Thoracic aorta (tissue), 2 donors: ENCODE measurements around the gene NT5E. TPM values are rescaled to one million over a fixed set of nuclear protein-coding genes. Genes with fewer than 3 reads are reported as not detected.
A peak's percentile ranks its signal among the peaks of the same experiment; 100 is the strongest.

Experiments
- ATAC-seq: fragments of 150-250 bp; one replicate; pipeline ENCODE4 v1.8.0; 2017; ENCODE audit warnings: low read depth; ENCODE audit not compliant: insufficient number of reproducible peaks, low FRiP score
- DNase-seq: peaks from one replicate; pipeline ENCODE4 v3.0.0-alpha.2; 2020; ENCODE audit warnings: low spot score
- H3K27ac ChIP-seq, 2 donors: fragments of 200-600 bp; sonication (generic); 1 replicate in 1 of 2; 2 replicates in 1 of 2; pipeline ENCODE4 v1.5.1; 2016; ENCODE audit warnings: mild to moderate bottlenecking in 2 of 2, moderate library complexity in 2 of 2
- H3K27me3 ChIP-seq: fragments of 200-600 bp; sonication (generic); replicated peaks from 2 replicates; pipeline ENCODE4 v1.6.0; 2016; ENCODE audit warnings: mild to moderate bottlenecking; ENCODE audit not compliant: insufficient read depth
- H3K36me3 ChIP-seq: fragments of 200-600 bp; sonication (generic); one replicate; pipeline ENCODE4 v1.5.1; 2016
- H3K4me1 ChIP-seq, 2 donors: fragments of 200-600 bp; sonication (generic); 1 replicate in 1 of 2; 2 replicates in 1 of 2; pipeline versions ENCODE4 v1.5.1 to v1.6.0; 2016; ENCODE audit warnings: low read depth in 2 of 2, mild to moderate bottlenecking in 1 of 2; ENCODE audit not compliant: control insufficient read depth in 1 of 2
- H3K4me3 ChIP-seq: fragments of 200-600 bp; sonication (generic); 2 replicates; pipeline ENCODE4 v1.5.1; 2016; ENCODE audit warnings: mild to moderate bottlenecking
- H3K9me3 ChIP-seq: fragments of 200-600 bp; sonication (generic); 2 replicates; pipeline ENCODE4 v1.5.1; 2016
- total RNA-seq, 2 donors: library from RNA; depleted of rRNA; stranded (reverse); fragments of >200 nt; gene quantifications; one replicate each; pipeline versions ENCODE4 v1.1.0 to v1.2.3, GENCODE V29; 2016
- TF ChIP-seq, protein P1 (sequence below): fragments of 200-600 bp; sonication (generic); IDR thresholded peaks from one replicate; pipeline ENCODE4 v1.5.1; 2019; ENCODE audit warnings: antibody characterized with exemption

The NT5E gene
- total RNA-seq, 2 donors from 2014 or later: 47.4 to 57.4 TPM

DNA sequence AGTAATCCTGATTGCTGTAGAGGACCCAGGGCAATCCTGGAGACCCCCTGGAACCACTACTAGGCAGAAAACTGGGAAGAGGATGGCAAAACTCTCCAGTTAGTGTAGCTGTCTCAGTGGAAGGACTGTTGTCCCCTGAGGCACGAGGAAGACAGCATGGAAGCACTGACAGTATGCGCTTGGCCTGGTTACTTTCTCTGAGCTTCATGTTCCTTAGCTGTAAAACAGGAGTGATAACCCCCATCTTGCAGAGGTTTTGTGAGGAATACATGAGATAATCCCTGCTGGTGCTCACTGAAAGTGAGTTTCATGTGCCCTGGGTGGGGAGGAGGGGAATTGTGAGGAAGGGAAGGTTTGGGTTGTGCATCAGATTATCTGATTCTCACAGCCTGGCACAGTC lies 3.2 kb downstream of the NT5E start:
- peaks cover 6 to 47% of the 10 kb centered on the region in 2 donors for H3K4me1 ChIP-seq
- no peaks in the 10 kb centered on the region for H3K9me3 ChIP-seq
- no peaks in the 10 kb centered on the region for H3K36me3 ChIP-seq
- H3K4me3 ChIP-seq: no peak overlapping the region
- H3K27me3 ChIP-seq: no peaks in the 10 kb centered on the region
- no peak overlapping the region for H3K27ac ChIP-seq
- ATAC-seq (no peak), DNase-seq (no peak)
- TF ChIP-seq, protein P1, sequence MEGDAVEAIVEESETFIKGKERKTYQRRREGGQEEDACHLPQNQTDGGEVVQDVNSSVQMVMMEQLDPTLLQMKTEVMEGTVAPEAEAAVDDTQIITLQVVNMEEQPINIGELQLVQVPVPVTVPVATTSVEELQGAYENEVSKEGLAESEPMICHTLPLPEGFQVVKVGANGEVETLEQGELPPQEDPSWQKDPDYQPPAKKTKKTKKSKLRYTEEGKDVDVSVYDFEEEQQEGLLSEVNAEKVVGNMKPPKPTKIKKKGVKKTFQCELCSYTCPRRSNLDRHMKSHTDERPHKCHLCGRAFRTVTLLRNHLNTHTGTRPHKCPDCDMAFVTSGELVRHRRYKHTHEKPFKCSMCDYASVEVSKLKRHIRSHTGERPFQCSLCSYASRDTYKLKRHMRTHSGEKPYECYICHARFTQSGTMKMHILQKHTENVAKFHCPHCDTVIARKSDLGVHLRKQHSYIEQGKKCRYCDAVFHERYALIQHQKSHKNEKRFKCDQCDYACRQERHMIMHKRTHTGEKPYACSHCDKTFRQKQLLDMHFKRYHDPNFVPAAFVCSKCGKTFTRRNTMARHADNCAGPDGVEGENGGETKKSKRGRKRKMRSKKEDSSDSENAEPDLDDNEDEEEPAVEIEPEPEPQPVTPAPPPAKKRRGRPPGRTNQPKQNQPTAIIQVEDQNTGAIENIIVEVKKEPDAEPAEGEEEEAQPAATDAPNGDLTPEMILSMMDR: no peak

DNA sequence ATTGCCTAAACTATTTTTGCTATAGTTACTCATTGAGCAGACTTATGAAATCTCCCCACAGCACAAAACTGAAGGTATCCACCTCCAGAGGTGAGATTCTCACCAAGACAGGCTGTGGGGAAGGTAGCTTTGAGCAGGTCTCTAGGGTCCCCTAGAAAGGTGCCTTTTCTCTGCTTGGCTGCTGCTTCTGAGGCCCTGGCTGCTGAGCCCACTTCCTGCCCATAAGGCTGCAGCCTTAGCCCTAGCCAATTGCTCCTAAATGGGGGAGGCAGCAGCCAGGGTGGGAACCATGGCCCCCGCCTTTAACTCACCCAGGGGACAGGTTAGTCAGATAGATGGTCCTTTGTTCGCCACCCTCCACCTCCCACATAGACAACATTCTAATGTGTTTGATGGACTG lies 3.6 kb downstream of the NT5E start:
- no peak overlapping the region for H3K4me3 ChIP-seq
- no peaks in the 10 kb centered on the region for H3K36me3 ChIP-seq
- no peak overlapping the region for H3K27ac ChIP-seq
- TF ChIP-seq, protein P1: no peak
- no peaks in the 10 kb centered on the region for H3K9me3 ChIP-seq
- ATAC-seq: no peak
- H3K4me1 ChIP-seq: peaks cover 10 to 47% of the 10 kb centered on the region in 2 donors
- no peaks in the 10 kb centered on the region for H3K27me3 ChIP-seq
- DNase-seq: no peak

DNA sequence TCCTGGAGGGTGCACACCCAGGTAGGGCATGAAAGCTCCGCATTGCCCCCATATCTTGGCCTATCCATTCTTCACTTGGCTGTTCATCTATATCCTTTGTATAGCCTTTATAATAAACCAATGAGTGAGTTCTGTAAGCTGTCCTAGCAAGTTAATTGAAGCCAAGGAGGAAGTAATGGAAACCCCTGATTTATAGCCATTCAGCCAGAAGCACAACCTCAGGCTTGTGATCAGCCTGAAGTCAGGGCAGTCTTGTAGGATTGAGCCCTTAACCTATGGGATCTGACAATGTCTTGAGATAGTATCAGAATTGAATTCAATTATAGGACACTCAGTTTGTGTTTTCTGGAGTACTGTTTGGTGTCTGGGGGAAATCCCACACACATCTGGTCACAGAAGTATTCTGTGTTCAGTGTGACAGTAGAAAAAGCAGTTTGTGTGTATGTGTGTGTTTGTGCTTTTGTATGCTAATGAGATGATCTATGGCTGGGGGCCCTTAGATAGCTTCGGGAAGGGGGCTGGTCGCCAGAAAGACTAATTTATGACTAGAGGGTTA lies 5.7 kb downstream of the NT5E start:
- Histone ChIP-seq H3K27ac (peak overlapping the region in 1 of 2 donors; percentile 18), H3K4me3 (no peak overlapping the region), H3K27me3 (no peaks in the 10 kb centered on the region), H3K9me3 (no peaks in the 10 kb centered on the region), H3K36me3 (no peaks in the 10 kb centered on the region), H3K4me1 (peaks cover 18 to 63% of the 10 kb centered on the region in 2 donors)
- ATAC-seq (no peak), DNase-seq (no peak)
- TF ChIP-seq, protein P1: no peak

DNA sequence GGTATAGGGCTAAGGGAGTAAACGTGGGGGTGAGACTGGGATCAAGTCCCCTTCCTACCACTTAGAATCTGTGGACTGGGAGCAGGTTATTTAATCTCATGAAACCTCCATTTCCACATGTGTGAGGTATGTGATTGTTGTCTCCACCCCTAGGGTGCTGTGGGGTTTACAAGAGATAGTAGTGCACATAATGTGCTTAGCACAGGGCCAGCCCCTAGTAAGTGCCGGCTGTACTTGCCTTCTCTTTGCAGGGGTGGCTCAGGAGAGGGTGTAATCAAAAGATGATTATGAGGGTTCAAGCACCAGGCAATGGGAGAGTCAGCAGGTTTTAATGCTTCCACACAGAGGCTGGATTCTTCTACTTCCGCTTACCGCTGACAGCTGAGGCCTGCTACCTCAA lies 6.9 kb downstream of the NT5E start:
- Histone ChIP-seq H3K4me1 (peaks cover 31 to 72% of the 10 kb centered on the region in 2 donors), H3K27ac (peak overlapping the region; percentile 79 to 88)
- no peak for DNase-seq

DNA sequence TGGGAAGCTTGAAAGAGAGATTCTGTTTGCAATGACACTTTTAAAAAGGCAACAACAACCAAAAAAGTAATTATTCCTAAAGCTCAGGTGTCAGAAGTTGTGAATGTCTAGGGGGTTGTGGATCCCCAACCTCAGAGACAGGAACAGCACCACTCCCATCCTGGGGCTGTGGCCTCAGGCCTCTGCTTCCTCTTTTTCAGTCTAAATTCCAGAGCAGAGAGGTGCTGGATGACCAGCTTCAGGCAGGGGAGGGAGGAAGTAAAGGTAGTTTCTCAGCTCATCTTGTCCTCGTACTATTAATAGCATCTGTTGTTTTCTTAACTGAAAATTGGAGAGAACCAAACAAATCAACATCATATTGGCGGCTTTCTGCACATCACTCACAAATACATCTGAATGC lies 8.3 kb downstream of the NT5E start:
- Histone ChIP-seq H3K4me1 (peaks cover 39 to 72% of the 10 kb centered on the region in 2 donors), H3K27me3 (no peaks in the 10 kb centered on the region), H3K9me3 (no peaks in the 10 kb centered on the region), H3K36me3 (no peaks in the 10 kb centered on the region), H3K27ac (peak overlapping the region; percentile 79 to 88), H3K4me3 (no peak overlapping the region)
- ATAC-seq: no peak
- DNase-seq: no peak
- TF ChIP-seq, protein P1: no peak

More for the DNA sequence above, 6.9 kb downstream of the NT5E start:
- ATAC-seq: no peak
- no peaks in the 10 kb centered on the region for H3K9me3 ChIP-seq
- no peak overlapping the region for H3K4me3 ChIP-seq
- TF ChIP-seq, protein P1: no peak
- no peaks in the 10 kb centered on the region for H3K36me3 ChIP-seq
- H3K27me3 ChIP-seq: no peaks in the 10 kb centered on the region
